ENCODE data around the gene LGSN.
"Not testable (repeated sequence)": the region's sequence is repeated elsewhere in the genome, so short reads cannot be mapped to it uniquely, and the experiment has no call there.

Gene LGSN, protein sequence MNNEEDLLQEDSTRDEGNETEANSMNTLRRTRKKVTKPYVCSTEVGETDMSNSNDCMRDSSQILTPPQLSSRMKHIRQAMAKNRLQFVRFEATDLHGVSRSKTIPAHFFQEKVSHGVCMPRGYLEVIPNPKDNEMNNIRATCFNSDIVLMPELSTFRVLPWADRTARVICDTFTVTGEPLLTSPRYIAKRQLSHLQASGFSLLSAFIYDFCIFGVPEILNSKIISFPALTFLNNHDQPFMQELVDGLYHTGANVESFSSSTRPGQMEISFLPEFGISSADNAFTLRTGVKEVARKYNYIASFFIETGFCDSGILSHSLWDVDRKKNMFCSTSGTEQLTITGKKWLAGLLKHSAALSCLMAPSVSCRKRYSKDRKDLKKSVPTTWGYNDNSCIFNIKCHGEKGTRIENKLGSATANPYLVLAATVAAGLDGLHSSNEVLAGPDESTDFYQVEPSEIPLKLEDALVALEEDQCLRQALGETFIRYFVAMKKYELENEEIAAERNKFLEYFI

DNA sequence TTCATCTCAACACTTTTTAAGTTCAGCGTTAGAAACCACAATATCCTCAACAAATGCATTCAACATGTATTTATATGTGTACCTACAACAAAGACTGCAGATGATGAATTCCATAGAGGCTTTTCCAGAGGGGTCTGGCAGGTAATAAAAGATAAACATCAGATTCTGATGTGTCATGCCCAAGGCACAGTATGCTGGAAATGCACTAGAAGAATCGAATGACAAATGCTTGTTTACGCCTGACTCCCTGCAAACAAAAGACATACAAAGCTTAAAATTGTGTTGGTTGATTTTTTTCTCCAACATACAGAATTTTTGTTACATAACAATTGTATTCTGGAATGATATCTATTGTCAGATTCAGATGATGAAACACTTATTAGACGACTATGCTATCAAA lies at the start of gene LGSN:
Gene LGSN, minus strand, starts transcription at position 45 of the 400 bp plus-strand sequence. Its CDS starts 40 bp downstream, at position 5.
- TF ChIP-seq, protein P1, sequence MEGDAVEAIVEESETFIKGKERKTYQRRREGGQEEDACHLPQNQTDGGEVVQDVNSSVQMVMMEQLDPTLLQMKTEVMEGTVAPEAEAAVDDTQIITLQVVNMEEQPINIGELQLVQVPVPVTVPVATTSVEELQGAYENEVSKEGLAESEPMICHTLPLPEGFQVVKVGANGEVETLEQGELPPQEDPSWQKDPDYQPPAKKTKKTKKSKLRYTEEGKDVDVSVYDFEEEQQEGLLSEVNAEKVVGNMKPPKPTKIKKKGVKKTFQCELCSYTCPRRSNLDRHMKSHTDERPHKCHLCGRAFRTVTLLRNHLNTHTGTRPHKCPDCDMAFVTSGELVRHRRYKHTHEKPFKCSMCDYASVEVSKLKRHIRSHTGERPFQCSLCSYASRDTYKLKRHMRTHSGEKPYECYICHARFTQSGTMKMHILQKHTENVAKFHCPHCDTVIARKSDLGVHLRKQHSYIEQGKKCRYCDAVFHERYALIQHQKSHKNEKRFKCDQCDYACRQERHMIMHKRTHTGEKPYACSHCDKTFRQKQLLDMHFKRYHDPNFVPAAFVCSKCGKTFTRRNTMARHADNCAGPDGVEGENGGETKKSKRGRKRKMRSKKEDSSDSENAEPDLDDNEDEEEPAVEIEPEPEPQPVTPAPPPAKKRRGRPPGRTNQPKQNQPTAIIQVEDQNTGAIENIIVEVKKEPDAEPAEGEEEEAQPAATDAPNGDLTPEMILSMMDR (IDR thresholded peaks at IDR 0.05; ENCODE audit: insufficient read depth, low read depth, low read length, missing control alignments), result no peak
- no peak within 1 kb of the TSS for H3K4me3 ChIP-seq (ENCODE audit: low read depth, low read length)
- DNase-seq (ENCODE audit: low read depth), result no peak

DNA sequence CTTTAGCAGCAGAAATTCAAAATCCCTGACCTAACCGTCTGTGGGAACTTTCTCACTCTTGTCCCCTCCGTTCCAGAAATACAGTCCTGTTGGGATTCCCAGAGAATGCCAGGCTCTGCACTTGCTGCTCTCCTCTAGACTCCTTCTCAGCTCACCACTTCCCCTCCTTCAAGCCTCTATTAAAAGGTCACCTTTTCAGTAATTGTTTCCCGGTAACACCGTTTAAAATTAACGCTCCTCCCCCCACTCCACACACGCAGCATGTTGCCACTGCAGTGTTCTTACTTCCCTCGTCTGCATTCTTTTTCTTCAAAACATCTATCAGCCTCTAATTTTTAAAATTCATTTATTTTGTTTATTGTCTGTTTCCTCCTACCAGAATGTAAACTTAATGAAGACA lies 48.6 kb upstream of the LGSN start:
- no peak overlapping the region for H3K4me3 ChIP-seq (ENCODE audit: low read depth, low read length)
- TF ChIP-seq, protein P1 (IDR thresholded peaks at IDR 0.05; ENCODE audit: insufficient read depth, low read depth, low read length, missing control alignments), result no peak
- no peak for DNase-seq (ENCODE audit: low read depth)

DNA sequence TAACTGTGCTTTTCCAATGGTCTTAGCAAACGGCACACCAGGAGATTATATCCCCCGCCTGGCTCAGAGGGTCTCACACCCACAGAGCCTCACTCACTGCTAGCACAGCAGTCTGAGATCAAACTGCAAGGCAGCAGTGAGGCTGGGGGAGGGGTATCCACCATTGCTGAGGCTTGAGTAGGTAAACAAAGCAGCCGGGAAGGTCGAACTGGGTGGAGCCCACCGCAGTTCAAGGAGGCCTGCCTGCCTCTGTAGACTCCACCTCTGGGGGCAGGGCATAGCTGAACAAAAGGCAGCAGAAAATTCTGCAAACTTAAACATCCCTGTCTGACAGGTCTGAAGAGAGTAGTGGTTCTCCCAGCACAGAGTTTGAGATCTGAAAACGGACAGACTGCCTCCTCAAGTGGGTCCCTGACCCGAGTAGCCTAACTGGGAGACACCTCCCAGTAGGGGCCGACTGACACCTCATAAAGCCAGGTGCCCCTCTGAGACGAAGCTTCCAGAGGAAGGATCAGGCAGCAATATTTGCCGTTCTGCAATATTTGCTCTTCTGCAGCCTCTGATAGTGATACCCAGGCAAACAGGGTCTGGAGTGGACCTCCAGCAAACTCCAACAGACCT lies 42.8 kb upstream of the LGSN start:
- not testable (repeated sequence) for DNase-seq (ENCODE audit: low read depth); H3K4me3 ChIP-seq (ENCODE audit: low read depth, low read length)

DNA sequence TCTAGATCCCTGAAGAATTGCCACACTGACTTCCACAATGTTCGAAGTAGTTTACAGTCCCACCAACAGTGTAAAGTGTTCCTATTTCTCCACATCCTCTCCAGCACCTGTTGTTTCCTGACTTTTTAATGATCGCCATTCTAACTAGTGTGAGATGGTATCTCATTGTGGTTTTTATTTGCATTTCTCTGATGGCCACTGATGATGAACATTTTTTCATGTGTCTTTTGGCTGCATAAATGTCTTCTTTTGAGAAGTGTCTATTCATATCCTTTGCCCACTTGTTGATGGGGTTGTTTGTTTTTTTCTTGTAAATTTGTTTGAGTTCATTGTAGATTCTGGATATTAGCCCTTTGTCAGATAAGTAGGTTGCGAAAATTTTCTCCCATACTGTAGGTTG lies 37.6 kb upstream of the LGSN start:
- not testable (repeated sequence) for DNase-seq (ENCODE audit: low read depth); H3K4me3 ChIP-seq (ENCODE audit: low read depth, low read length)

DNA sequence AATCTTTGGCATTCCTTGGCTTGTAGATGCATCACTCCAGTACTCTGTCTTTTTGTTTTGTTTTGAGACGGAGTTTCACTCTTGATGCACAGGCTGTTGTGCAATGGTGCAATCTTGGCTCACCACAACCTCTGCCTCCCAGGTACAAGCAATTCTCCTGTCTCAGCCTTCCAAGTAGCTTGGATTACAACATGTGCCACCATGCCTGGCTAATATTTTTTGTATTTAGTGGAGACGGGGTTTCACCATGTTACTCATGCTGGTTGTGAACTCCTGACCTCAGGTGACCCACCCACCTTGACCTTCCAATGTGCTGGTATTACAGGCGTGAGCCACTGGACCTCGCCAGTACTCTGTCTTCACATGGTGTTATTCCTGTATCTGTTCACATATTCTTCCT lies 35.8 kb upstream of the LGSN start:
- no peak for DNase-seq (ENCODE audit: low read depth)
- no peak overlapping the region for H3K4me3 ChIP-seq (ENCODE audit: low read depth, low read length)

DNA sequence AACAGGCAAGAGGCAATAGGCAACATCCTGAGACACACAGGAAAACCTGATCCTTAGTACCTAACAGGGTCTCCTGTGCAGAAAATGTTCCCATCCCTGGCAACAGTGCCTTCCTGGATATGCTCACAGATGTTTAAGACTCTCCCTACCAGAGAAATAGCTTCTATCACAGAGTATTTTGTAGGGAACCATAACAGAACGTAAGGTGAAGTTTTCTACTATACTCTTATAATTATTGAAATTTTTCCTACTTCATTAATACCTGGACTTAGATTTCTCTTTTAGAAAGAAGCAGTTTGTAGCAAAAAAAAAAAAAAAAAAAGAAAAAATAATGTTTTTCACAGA lies 33.5 kb upstream of the LGSN start:
- DNase-seq (ENCODE audit: low read depth), result no peak
- H3K4me3 ChIP-seq (ENCODE audit: low read depth, low read length), result peak overlapping the region; percentile 51
- TF ChIP-seq, protein P1 (IDR thresholded peaks at IDR 0.05; ENCODE audit: insufficient read depth, low read depth, low read length, missing control alignments), result no peak

More for the DNA sequence above, 35.8 kb upstream of the LGSN start:
- TF ChIP-seq, protein P1 (IDR thresholded peaks at IDR 0.05; ENCODE audit: insufficient read depth, low read depth, low read length, missing control alignments), result no peak

DNA sequence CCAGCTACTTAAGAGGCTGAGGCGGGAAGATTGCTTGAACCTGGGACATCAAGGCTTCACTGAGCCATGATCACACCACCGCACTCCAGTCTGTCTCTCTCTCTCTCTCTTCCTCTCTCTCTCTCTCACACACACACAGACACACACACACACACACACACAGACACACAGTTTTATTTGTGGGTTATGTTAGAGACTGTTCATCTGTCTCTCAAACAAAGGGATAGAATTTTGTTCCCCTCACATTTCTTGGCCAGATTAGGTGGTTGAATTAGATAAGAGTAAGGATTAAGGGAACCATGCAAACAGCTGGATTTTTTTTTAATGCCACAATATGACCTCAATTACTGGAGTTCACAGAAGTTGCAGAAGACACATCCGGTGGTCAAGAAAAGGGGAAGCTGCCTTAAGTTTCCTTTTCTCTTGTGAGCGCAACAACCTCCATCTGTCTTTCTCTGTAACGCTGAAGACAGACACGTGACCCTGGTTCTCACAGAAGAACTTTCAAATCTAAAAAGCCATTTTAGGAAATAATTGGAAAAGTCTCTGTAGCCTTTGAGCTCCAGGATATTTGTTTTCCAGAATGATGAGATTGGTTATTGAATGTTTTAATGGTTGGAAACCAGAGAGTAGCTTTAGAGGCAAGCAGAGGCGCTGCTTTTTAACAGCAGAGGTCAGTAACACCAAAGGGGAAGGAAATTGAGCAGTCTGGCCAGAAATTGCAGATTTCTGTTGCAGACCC lies 32.9 kb upstream of the LGSN start:
- peak; percentile 96 for DNase-seq (ENCODE audit: low read depth)
- peak overlapping the region; percentile 51 for H3K4me3 ChIP-seq (ENCODE audit: low read depth, low read length)
- TF ChIP-seq, protein P1 (IDR thresholded peaks at IDR 0.05; ENCODE audit: insufficient read depth, low read depth, low read length, missing control alignments), result peak; percentile 64
